GM18502 (cell line): ENCODE results near the gene FBXL7.

Experiments
- ATAC-seq: cut with Tn5 transposase; IDR thresholded peaks from one replicate; pipeline ENCODE4 v1.9.1; 2021; ENCODE audit warnings: mild to moderate bottlenecking; ENCODE audit not compliant: unreplicated experiment, poor library complexity

FBXL7 gene

GRCh38 chr5:15645381-15646160, 145.6 kb downstream of the FBXL7 start:
- ATAC-seq = no peak

- no peak for ATAC-seq
Measured at GRCh38 chr5:15646371-15646770, 146.4 kb downstream of the FBXL7 start.

GRCh38 chr5:15647251-15647650, 147.3 kb downstream of the FBXL7 start:
- no peak for ATAC-seq

DNA sequence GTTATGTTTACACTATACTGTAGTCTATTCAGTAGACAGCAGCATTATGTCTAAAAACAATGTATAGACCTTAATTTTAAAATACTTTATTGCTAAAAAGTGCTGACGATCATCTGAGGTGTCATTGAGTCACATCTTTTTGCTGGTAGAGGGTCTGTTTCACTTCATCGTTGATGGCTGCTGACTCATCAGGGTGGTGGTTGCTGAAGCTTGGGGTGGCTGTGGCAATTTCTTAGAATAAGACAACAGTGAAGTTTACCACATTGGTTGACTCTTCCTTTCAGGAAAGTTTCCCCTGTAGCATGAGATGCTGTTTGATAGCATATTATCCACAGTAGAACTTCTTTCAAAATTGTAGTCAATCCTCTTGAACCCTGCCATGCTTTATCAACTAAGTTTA, 150.3 kb downstream of the FBXL7 start:
- ATAC-seq = no peak

- no peak for ATAC-seq
Measured at GRCh38 chr5:15654779-15655178, 154.8 kb downstream of the FBXL7 start.

DNA sequence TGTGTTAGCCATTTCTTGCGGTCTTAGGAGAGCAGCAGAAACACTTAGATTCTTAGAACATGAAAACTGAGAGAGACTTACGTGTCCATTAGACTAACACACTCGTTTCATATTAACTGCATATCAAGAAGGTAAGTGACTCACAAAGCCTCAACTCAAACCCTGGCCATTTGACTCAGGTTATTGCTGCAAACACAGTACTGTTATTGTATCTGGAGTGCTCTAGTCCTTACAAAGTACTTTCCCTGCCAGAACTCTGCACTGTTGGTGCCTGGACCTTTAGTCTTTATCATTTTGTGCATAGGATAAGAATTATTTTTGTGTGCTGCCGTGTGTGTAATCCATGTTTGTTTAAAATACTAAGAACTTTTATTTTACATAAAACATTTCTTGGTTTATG, 155.7 kb downstream of the FBXL7 start:
- ATAC-seq = no peak

DNA sequence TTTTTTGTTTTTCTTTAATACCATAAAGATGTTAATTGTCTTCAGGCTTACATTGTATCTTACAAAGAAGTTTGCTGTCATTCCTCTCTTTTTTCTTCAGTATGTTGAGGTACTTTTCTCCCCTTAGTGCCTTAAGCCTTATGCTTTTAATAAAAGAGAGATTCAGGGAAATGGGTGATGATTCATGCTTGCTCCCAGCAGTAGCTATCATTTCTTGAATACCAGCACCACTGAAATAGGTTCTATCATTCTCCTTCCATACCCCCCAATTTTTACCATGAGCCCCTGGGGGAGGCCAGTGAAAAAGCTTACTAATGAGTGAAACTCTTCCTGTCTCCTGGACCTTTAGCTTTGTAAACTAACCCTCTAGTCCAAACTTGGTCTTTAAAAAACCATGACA, 165.0 kb downstream of the FBXL7 start:
- ATAC-seq = no peak

DNA sequence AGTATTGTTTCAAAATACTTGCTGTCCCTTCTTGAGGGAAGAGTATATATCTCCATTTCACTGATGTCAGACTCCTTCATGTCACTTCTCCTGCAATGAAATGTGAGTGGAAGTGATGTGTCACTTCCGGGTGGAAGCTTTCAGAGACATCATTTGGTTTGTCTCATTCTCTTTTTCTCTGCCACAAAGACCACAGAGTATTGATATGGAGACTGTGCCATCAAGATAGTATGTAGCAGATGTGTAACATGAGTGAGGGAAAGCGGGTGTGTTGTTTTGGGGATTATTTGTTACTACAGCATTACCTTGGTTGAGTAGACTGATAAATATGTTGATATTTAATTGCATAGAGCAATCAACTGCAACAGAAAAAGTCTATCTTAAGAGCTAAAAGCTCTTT, 169.8 kb downstream of the FBXL7 start:
- ATAC-seq = no peak

- ATAC-seq = no peak
Measured at GRCh38 chr5:15674716-15675115, 174.7 kb downstream of the FBXL7 start.

DNA sequence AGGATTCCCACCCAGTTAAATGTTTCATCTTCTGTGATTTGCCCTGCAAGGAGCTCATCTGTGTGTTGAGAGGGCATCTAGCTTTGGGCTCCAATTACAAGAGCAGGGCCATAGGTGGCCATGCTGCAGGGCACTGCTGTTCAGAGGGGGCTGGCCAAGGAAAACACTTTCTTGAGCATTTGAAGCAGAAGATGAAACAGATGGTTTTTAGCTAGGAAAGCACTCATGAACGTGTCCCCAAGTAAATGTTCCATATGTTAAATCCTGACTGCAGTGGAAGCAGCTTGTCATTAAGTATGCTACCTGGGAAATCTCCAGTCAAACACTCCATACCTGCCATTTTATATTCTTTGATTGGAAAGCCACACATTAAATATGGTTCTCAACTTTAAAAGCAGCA, 176.6 kb downstream of the FBXL7 start:
- no peak for ATAC-seq

DNA sequence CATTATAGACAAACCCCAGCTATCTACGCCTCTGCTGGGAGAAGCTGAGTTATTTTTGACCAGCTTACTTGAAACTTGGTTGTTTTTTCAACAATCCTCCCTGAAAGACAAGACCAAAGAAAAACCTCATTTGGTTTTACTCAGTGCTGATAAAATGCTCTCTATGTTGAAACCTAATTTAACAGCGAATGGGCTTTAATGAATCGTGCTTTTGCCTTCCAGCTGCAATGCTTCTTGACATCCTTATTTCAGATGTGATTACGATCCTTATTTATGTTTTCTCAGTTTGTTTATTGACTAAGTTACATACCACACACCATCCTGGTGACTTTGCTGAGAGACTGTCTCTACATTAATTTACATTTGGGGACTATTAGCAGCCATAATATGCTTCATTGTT, 179.2 kb downstream of the FBXL7 start:
- ATAC-seq = no peak

GRCh38 chr5:15680455-15680854, 180.5 kb downstream of the FBXL7 start:
- ATAC-seq = no peak

- ATAC-seq = no peak
Measured at GRCh38 chr5:15682122-15682521, 182.1 kb downstream of the FBXL7 start.

GRCh38 chr5:15682566-15682965, 182.6 kb downstream of the FBXL7 start:
- ATAC-seq = no peak

DNA sequence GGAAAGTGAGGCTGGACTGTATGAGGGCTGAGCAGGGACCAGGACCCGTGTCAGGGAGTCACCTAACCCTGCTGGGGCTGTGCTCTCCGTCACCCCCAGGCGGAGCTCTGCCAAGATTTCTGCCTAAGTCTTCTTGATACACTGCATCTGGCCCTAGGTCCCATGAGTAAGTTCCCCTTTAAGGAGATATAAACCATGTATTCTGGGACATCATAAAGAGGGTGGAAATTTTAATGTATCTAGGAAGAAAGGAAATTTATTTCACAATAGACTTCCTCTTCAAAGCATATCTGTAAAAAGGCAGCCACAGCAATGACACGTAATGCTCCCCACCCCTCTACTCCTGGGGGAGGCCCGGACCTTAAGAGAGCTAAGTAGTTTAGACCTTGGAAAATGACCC, 183.4 kb downstream of the FBXL7 start:
- ATAC-seq = no peak

- ATAC-seq = no peak
Measured at GRCh38 chr5:15687401-15687800, 187.4 kb downstream of the FBXL7 start.

DNA sequence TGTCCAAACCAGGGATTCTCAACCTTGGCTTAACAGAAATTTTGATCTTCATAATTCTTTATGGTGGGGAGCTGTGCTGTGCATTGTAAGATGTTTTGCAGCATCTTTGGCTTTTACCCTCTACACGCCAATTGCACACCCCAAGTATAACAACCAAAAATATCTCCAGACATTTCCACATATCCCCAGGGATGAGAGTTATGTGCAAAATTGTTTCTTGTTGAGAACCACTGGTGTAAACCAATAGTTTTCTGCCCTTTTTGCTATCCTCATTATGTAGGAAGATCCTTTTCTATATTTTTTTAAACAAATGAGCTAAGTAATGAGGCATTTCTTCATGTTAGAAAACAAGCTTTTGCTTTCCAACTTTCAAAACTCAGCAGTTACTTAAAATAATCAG, 189.9 kb downstream of the FBXL7 start:
- no peak for ATAC-seq

DNA sequence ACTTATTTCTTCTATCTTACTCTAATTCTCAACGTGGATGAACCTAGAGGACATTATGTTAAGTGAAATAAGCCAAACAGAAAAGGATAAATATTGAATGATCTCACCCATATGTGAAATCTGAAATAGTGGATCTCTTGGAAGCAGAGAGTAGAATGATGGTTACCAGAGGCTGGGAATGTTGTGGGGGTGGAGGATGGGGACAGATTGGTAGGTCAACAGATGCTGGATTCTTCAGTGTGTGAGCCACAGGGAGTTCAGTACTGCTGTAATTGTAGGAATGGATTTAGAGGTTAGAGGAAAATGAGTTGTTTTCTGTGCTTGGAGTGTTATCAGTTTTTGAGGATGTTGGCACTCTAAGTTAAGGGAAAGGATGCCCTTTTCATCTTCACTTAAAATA, 190.6 kb downstream of the FBXL7 start:
- no peak for ATAC-seq

DNA sequence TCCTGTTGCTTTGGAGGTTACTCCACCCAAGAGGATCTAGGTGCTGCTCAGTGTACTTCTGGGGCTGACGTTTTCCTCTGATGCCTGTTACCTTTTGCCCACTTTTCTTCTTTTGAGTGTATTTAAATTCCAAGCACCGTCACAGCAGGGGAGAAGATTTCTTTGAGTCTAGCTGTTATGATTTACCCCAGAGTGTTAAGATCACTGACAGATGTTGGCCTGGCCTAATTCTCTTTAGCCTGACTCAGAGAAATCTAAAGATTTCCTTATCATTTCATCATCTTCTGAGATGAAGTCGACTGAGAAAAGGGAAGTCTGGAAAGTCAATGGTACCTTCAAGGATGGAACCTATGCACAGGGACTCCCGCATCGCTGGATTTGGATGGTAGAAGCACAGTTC, 191.5 kb downstream of the FBXL7 start:
- ATAC-seq = no peak

GRCh38 chr5:15692706-15693381, 192.9 kb downstream of the FBXL7 start:
- no peak for ATAC-seq

DNA sequence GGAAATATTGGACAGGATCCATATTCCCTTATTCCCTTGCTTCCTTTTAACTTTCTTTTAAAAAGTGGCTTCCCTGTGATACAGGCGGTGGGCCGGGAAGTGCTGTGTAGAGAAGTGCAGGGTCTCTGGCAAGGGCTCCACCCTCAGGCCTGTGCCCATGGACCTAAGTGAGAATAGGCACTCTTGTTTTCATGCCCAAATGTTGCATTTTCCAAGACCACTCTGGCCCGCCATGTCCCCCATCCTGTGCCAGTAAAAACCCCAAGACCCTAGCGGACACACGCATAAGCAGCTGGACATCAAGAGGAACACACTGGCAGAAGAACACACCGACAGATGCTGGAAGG, 193.4 kb downstream of the FBXL7 start:
- ATAC-seq = no peak

DNA sequence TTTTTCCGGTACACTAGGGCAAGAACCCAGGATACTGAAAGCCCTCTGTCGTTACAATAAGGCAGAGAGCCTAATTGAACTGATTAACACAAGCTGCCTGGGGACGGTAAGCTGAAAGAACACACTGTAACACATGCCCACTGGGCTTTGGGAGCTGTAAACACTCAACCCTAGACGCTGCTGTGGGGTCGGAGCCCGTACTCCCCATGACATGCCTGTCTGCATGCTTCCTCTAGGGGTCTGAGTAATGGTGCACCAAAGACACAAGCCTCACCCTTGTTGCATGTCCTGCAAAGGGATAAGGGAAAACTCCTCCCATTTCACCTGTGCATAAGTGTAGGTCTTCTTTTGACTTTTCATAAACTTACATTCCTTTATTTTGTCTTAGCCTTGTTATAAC, 194.0 kb downstream of the FBXL7 start:
- ATAC-seq = no peak
